ENCODE data around the gene HOXC9.

HOXC9 gene

DNA sequence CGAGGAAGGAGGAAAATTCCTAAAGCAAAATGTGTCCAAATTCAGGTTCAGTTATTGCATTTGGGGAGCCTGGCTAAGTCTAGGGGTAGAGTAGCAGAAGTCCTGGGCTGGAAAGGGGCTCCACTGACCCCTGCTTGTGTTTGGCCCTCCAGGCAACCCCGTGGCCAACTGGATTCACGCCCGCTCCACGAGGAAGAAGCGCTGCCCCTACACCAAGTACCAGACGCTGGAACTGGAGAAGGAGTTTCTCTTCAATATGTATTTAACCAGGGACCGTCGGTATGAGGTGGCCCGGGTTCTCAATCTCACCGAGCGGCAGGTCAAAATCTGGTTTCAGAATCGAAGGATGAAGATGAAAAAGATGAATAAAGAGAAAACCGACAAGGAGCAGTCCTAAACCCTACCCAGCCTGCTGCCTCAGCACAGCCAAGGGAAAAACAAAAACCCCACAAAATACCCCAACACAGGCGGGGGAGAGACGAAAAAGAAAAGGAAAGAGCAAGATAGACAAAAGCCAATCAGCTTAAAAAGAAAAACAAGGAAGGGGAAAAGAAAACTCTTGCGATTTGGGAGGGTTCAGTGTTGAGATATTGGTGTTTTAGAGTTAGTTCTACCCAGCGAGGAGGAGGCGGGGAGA is 2.4 kb downstream of the HOXC9 start:
- DNase-seq = no peak

- no peak for DNase-seq
Measured at GRCh38 chr12:54002915-54003389, 3.0 kb downstream of the HOXC9 start.

- DNase-seq = no peak
Measured at GRCh38 chr12:54003625-54004024, 3.7 kb downstream of the HOXC9 start.

- no peak for DNase-seq
Measured at GRCh38 chr12:54004063-54004840, 4.3 kb downstream of the HOXC9 start.

DNA sequence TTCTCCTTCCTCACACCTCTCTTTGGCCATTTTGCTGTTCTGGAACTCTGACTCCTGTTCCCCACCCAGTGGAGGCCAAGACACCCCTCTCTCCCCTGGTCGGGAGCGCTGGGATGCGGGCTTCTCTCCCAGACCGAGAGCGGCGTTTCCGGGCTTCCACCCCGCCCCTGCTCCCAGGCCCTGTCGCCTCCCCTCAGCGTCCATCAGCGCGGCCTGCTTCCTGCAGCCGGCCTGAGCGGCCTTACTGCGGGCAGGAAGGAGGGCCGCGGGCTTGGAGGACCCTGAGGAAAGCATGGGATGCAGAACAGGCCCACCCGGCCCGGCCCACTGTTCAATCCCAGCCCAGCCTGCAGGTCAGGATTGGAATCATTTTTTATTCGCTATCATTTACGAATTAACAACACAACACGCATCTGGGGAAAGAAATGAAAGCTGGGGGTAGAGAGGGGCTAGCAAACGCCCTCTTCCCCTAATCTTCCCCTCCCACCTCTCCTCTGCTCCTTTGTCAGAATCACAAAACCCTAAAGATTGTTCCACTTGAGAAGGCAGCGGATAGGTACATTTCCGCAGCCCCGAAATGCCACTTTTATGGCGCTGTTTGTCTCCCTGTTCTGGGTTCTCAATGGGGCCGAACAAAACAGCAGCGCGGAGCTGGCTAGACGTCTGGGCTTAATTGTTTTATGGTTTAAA is 5.0 kb downstream of the HOXC9 start:
- DNase-seq = no peak

DNA sequence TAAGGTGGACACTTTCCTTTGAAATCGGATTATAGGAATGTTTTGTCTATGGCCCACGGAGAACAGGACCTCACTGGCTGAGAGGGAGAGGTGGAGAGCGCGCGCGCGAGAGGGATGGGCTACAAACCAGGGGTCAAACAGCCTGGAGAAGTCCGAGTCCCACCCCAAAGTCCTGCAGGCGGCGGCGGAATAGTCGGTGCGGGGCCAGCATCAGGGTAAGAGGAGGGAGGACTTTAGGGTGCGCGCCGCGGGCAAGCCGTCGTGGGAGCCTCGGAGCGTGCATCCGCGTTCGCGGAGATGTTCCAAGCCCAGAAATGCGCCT is 5.5 kb downstream of the HOXC9 start:
- no peak for DNase-seq

- peak; percentile 81 to 82 for DNase-seq
Measured at GRCh38 chr12:54005853-54006558, 6.0 kb downstream of the HOXC9 start.

DNA sequence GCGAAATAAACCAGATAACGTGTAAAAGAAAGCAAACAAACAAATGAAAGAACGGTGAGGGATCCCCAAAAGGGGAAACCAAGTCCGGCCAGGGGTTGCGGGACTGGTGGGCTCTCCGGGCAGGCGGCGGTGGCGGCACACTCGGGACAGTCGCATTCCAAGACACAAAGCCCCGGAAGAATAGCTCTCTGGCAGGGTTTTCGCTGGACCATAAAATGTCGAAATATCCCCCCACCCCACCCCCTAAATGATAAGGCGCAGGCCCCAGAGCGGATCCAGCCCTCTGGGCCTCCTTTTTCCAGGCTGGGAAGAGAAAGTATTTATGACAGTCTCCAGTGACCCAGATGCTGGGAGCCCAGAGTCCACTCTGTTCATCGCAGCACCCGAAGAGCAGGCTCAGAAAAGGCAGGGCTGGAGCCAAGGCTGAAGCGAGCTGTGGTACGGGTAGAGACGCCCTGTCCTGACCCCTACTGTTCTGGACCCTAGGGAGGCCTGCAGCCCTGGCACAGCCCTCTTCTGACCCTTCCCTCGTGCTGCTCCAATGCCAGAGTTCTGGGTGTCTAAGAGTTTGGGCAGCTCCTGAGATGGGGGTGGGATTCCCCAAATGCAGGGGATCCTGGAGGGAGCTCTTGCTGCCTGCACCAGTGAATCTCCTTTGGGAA is 6.7 kb downstream of the HOXC9 start:
- no peak for DNase-seq

DNA sequence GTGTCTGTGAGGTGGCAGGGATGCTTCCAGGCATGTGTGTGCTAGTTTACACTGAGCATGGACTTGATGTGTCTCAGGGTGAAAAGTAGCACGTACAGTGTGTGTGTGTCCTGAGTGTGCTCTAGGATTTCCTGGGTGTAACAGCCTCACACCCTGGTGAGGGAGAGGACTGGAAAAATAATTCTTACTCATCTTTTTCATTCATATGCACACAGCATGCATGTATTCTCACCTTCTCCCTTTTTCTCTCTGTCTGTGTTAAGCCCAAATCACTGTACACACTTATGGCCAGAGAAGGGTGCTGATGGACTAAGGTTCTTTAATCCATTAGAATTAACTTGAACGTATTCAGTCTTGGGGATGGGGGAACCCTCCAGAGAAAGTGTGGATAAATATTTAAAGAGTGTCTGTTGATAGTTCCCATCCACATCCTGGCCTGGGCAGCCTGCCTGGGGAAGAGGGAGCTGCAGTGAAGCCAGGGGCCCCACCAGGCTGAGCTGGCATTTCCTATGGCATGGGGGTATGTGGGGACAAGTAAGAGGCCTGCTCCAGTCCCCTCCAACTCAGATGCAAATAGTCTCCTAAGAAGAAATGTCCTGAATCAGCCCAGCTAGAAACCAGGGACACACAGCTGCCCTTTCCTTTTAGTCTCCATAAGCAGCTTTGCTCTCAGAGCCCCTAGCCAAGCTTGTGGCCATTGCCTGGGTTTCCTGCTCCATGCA is 7.7 kb downstream of the HOXC9 start:
- no peak for DNase-seq

DNA sequence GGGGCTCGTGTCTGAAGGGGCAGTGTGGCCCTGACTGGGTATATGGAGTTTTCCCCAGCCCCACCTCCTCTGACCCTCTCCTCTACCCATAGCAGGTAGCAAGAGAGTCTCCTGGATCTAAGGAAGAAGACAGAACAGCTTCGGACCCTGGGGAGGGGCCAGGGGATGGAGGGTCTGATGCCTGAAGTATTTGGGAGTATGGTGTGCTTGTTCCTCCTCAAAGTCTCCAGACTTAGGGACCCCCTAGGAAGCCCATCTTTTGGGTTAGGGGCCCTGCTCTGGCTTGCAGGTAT is 8.2 kb downstream of the HOXC9 start:
- no peak for DNase-seq

DNA sequence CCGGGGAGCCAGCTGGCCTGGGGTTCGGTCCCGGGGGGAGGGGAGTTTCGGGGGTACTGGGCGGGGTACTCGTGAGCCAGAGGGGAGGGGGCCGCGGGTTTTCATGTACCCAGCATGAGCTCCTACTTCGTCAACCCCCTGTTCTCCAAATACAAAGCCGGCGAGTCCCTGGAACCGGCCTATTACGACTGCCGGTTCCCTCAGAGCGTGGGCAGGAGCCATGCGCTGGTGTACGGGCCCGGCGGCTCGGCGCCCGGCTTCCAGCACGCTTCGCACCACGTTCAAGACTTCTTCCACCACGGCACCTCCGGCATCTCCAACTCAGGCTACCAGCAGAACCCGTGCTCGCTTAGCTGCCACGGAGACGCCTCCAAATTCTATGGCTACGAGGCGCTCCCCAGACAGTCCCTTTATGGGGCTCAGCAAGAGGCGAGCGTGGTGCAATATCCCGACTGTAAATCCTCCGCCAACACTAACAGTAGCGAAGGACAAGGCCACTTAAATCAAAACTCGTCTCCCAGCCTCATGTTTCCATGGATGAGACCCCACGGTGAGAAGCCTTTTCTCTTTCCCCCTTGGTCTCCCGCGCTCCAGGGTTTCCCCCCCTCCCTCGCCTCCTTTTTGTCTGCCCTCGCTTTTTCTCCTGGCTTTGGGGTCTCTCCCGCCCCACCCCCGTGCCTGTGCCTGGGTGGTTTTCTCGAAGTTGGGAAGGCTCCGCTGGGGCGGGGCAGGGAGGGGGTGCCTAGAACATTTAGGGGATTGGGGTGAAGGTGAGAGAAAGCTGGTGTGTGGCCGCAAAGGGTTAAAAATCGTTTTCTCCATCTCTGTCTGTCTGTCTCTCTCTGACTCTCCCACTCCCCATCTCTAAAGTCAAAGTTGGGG is 9.5 kb downstream of the HOXC9 start:
- peak; percentile 9 to 40 for DNase-seq

GRCh38 chr12:54010053-54010971 is 10.4 kb downstream of the HOXC9 start:
- no peak for DNase-seq

DNA sequence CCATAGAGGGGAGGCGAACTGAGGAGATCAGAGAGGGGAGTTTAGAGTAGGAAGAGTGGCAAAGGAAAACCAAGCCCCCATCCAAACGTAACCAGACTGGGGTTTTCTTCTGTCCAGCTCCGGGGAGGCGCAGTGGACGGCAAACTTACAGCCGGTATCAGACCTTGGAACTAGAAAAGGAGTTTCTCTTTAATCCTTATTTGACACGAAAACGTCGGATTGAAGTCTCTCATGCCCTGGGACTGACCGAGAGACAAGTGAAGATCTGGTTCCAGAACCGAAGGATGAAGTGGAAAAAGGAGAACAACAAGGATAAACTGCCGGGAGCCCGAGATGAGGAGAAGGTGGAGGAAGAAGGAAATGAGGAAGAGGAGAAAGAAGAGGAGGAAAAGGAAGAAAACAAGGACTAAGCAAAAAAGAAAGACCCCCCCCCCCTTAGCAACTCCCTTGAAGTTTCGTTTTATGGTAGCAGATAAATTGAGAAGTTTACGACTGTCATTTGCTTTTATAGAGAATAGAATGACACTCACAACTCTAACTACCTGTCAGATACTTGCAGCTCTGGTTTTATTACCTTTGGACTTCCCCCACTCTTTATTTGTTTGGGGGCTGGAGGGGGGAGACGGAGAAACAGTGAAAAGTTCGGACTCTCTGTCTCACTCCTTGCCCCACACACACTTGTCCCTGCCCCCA is 11.2 kb downstream of the HOXC9 start:
- no peak for DNase-seq

DNA sequence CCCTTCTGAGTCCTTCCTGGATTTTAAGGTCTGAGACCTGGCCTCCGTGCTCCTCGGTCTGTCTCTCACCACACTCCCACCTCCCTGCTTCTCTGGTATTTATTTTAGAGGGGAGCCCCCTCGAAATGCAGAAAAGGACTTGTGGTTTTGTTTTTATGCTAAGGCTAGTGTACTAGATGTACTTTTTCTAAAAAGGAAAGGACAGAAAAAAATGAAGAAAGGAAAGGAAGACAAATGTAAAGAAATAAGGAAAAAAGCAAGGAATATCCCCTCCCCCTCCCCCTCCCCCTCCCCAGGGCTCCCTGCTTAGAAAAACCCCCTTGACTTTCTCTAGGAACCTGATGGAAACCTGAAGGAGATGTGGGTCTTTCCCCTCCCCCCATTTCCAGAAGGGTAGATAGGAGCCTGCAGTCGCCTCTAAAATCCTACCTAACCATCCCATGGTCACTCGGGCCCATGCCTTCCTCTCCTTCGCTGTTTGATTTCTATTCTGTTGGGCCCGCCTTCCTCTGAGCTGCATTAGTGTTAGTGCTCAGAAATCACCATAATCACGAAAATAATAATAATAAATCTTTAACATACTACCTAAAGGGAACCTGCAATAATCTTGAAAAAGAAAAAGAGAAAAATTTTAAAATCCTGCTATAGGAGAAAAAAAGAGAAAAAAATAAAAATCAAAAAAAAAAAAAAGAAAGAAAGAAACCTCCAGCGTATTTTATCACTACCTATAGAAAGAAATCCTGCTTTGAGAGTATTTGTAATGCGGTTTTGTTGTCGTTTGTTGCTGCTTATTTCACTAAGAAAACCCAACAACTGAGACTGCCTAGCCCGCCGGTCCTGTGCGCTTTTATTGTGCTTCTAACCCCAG is 11.9 kb downstream of the HOXC9 start:
- DNase-seq = no peak

DNA sequence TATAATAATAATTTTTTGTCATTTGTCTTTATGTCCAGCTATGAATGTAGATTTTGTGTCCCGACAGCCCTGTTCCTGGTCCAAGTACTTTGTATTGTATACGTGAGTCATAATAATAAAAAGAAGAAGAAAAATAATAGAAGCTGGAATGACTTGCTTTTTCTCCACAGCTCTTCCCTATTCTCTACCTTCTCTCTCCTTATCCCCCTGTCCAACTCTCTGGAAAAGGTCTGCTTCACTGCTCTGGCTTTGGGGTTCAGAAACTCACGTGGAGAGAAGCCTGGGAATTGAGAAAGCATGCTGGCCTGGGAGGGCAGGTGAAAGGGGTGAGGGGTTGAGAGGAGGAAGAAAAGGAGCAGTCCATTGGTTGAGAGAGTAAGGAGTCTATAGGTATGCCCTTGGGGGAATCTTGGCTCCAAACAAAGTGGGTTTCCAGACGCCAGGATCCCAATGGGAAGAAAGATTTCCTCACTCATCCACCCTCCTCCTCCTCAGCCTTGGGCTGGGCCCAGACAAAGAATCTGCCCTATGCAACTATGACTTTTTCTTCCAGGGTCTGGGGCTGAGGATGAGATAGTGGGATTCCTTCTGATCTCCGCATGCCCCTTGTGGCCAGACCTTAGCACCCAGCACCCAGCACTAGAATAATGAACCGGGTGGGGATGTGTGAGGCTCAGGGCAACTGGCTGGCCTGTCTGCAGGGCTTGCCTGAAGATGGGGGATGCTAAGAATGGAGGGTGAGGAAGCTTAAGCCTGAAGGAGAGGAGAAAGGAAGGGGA is 12.9 kb downstream of the HOXC9 start:
- no peak for DNase-seq

DNA sequence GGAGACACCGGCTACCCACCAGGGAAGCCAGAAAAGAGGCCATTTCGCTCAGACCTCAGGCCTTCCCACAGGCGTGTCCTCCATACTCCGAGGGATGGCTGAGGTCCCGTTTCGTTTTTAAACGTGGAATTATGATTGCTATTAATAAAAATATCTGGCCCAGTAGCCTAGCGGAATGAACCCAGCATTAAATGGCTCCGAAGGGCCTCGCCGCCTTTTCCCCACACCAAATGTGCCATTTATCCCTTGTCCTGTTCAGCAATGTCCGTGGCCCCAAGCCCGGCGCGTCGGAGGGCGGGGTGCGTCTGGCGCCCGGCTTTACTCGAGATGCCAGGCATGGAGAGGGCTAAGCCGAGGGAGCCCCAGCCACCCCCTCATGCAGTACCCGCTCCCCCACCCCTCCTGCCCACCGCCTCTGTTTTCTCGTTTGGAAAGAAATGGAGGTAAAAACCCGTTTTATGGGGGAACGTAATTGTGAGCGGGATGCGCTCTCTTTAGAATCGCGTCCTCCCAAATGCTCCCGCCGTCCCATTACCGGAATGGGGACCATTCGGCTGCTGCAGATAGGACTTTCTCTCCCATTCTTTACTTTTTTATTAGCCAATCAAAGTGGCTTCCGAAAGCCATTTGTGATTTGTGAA is 14.5 kb downstream of the HOXC9 start:
- DNase-seq = no peak
